GM20000 (cell line): ENCODE data around the gene EGFLAM.

Experiments
- DNase-seq: peaks from one replicate; pipeline ENCODE4 v3.0.0; 2012; ENCODE audit warnings: low spot score
- CTCF ChIP-seq: IDR thresholded peaks from 2 replicates; pipeline ENCODE4 v1.5.1; 2012; ENCODE audit warnings: mild to moderate bottlenecking, control low read depth; ENCODE audit errors: extremely low read depth, missing control alignments

EGFLAM gene

GRCh38 chr5:38403406-38403805, 145.0 kb downstream of the EGFLAM start:
- DNase-seq, result no peak

GRCh38 chr5:38403877-38404635, 145.7 kb downstream of the EGFLAM start:
- no peak for TF ChIP-seq CTCF
- no peak for DNase-seq

More at GRCh38 chr5:38403406-38403805, 145.0 kb downstream of the EGFLAM start:
- TF ChIP-seq CTCF, result no peak

GRCh38 chr5:38404667-38405276, 146.4 kb downstream of the EGFLAM start:
- no peak for TF ChIP-seq CTCF
- DNase-seq, result no peak

DNA sequence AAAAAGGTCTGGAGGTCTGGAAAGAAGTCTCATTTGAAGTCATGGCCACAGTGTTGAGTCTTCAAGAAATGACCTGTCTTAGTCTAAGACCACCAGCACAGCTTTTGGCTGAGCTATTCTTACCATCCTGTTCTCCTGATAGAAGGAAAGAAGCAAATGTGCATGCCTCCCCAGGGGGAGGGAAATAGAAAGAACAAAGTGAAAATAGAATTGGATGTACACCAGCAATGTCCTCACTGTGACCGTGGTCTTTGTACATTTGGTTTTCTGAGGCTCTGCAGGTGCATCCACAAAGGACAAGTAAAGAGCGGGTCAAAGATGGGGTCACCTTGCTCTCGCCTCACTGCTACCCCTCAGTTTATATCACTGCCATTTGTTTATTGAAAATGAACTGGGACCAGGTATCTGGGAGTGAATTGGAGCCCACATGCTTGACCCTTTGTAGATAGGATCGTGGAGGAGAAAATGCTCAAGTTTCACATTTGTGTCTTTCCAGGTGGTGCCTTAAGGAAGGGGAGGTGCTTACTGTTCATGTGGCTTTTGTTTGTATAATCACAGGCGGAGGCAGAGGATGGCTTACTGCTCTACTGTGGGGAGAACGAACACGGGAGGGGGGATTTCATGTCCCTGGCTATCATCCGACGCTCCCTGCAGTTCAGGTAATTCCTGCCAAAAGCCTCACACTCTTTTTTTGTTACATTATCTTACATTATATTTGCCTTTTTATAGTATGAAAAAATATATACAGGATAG, 150.3 kb downstream of the EGFLAM start:
- DNase-seq, result no peak
- no peak for TF ChIP-seq CTCF

- no peak for DNase-seq
- TF ChIP-seq CTCF, result no peak
Measured at GRCh38 chr5:38410304-38410990, 152.1 kb downstream of the EGFLAM start.

DNA sequence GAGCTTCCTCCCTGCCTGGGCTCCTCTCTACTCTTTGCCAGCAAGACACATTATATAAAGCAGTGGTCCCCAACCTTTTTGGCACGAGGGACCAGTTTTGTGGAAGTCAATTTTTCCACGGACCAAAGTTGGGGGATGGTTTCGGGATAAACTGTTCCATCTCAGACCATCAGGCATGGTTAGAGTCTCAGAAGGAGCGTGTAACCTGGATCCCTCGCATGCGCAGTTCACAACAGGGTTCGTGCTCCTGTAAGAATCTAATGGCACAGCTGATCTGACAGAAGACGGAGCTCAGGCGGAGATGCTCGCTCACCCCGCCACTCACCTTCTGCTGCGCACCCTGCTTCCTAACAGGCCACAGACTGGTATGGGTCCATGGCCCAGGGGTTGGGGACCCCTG, 155.3 kb downstream of the EGFLAM start:
- DNase-seq, result no peak
- no peak for TF ChIP-seq CTCF
